HG03060 (cell line): ENCODE measurements around the gene DCXR.

Experiments used
- ATAC-seq: cut with Tn5 transposase; IDR thresholded peaks from one replicate; pipeline ENCODE4 v1.9.1; 2021; ENCODE audit warnings: low read depth, moderate number of reproducible peaks; ENCODE audit not compliant: unreplicated experiment

DCXR gene

DNA sequence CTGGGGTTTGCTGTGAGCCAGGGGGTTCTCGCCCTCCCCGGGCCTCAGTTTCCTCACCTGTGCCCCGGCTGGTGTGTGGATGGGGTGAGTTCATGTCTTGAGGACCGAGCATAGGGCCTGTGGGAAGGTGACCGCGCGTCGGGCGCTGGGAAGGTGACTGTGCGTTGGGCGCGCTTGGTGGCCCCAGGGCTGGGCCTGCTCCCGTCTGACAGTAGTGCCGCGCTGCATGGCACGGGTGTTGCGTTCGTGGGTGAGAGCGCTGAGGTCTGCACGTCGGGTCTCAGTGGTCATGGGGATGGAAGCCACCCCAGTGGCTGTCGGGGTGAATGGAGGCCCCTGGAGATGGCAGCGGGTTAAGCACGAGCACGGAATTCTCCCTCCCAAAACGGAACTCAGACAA lies 50.9 kb downstream of the DCXR start:
- ATAC-seq = no peak
